Tibial nerve (tissue), 4 donors: ENCODE results near the gene IGSF6. TPM values are rescaled to one million over a fixed set of nuclear protein-coding genes. Genes with fewer than 3 reads are reported as not detected.
A peak's percentile ranks its signal among the peaks of the same experiment; 100 is the strongest.
"Not testable (repeated sequence)": the region's sequence is repeated elsewhere in the genome, so short reads cannot be mapped to it uniquely, and the experiment has no call there.

Experiments
- DNase-seq, 2 donors: peaks; one replicate each; pipeline ENCODE4 v3.0.0-alpha.2; 2019; ENCODE audit warnings: low spot score in 2 of 2
- H3K27ac ChIP-seq, 4 donors: fragments of 200-600 bp; sonication (generic) in 3 of 4; one replicate each; pipeline ENCODE4 v1.5.1; 2017 to 2019; ENCODE audit warnings: mild to moderate bottlenecking in 1 of 4
- H3K27me3 ChIP-seq, 2 donors: fragments of 200-600 bp; sonication (generic) in 1 of 2; one replicate each; pipeline versions ENCODE4 v1.5.1 to v1.6.0; 2017 to 2019
- H3K36me3 ChIP-seq, 3 donors: fragments of 200-600 bp; sonication (generic); one replicate each; pipeline ENCODE4 v1.5.1; 2018 to 2019
- H3K4me1 ChIP-seq, 4 donors: fragments of 200-600 bp; sonication (generic) in 3 of 4; one replicate each; pipeline ENCODE4 v1.5.1; 2017 to 2019
- H3K4me3 ChIP-seq, 4 donors: fragments of 200-600 bp; sonication (generic) in 3 of 4; one replicate each; pipeline ENCODE4 v1.5.1; 2017 to 2019; ENCODE audit warnings: mild to moderate bottlenecking in 1 of 4, moderate library complexity in 1 of 4
- H3K9me3 ChIP-seq, 4 donors: fragments of 200-600 bp; sonication (generic) in 3 of 4; one replicate each; pipeline ENCODE4 v1.5.1; 2017 to 2019
- CTCF ChIP-seq, 5 experiments: fragments of 200-600 bp in 3 of 5; fragments of 450-650 bp in 2 of 5; sonication (generic) in 3 of 5; IDR thresholded peaks; one replicate each; pipeline ENCODE4 v1.5.1; 2016 to 2019; ENCODE audit warnings: antibody characterized with exemption in 5 of 5, mild to moderate bottlenecking in 3 of 5, moderate library complexity in 2 of 5
- EP300 ChIP-seq, 2 donors: sonication (generic); formaldehyde crosslinking; IDR thresholded peaks; one replicate each; pipeline ENCODE4 v1.6.1; 2017; ENCODE audit warnings: antibody characterized with exemption in 2 of 2, mild to moderate bottlenecking in 1 of 2
- POLR2A ChIP-seq, 2 donors: fragments of 450-650 bp; IDR thresholded peaks; one replicate each; pipeline ENCODE4 v1.6.1; 2017; ENCODE audit warnings: antibody characterized with exemption in 2 of 2, mild to moderate bottlenecking in 2 of 2, moderate library complexity in 2 of 2
- WGBS, 2 donors: methylation state at CpG; one replicate each; pipeline ENCODE4 v1.1.5; 2018; 5-methylcytosine and 5-hydroxymethylcytosine counted together
- total RNA-seq, 4 donors: library from RNA; depleted of rRNA; stranded (reverse); fragments of >200 nt; gene quantifications; one replicate each; pipeline ENCODE4 v1.1.0, GENCODE V29; 2016

The IGSF6 gene
- total RNA-seq, 4 donors from 2014 or later, result 0.60 to 3.3 (median 1.8) TPM

GRCh38 chr16:21610766-21611165 is 41.6 kb downstream of the IGSF6 start:
- H3K4me3 ChIP-seq, result no peak overlapping the region
- no peak overlapping the region for H3K27ac ChIP-seq
- peaks cover 0 to 69% (median 16%) of the 10 kb centered on the region in 4 donors for H3K4me1 ChIP-seq
- no peak for DNase-seq
- no peaks in the 10 kb centered on the region for H3K36me3 ChIP-seq
- WGBS, 2 donors, result 59 to 66% methylated on average over 2 of the region's 2 CpGs
- no peaks in the 10 kb centered on the region for H3K9me3 ChIP-seq
- no peak for TF ChIP-seq CTCF (IDR thresholded peaks at IDR 0.05)
- H3K27me3 ChIP-seq, result no peaks in the 10 kb centered on the region

- no peak overlapping the region for H3K27ac ChIP-seq
- WGBS, 2 donors, result 81 to 84% methylated on average over 3 of the region's 3 CpGs
- no peaks in the 10 kb centered on the region for H3K36me3 ChIP-seq
- H3K9me3 ChIP-seq, result no peaks in the 10 kb centered on the region
- H3K4me1 ChIP-seq, result peaks cover 0 to 71% (median 16%) of the 10 kb centered on the region in 4 donors
- no peak for DNase-seq
- no peak for TF ChIP-seq CTCF (IDR thresholded peaks at IDR 0.05)
- TF ChIP-seq EP300 (IDR thresholded peaks at IDR 0.05), result no peak
- TF ChIP-seq POLR2A (IDR thresholded peaks at IDR 0.05), result no peak
- H3K4me3 ChIP-seq, result no peak overlapping the region
- H3K27me3 ChIP-seq, result no peaks in the 10 kb centered on the region
These were observed 42.3 kb downstream of the IGSF6 start for GRCh38 chr16:21610006-21610544.

GRCh38 chr16:21608639-21609328 is 43.6 kb downstream of the IGSF6 start:
- peaks cover 0 to 83% (median 21%) of the 10 kb centered on the region in 4 donors for H3K4me1 ChIP-seq
- no peaks in the 10 kb centered on the region for H3K9me3 ChIP-seq
- H3K36me3 ChIP-seq, result no peaks in the 10 kb centered on the region
- H3K4me3 ChIP-seq, result no peak overlapping the region
- WGBS, 2 donors, result 61 to 76% methylated on average over 3 of the region's 3 CpGs
- H3K27me3 ChIP-seq, result no peaks in the 10 kb centered on the region
- TF ChIP-seq POLR2A (IDR thresholded peaks at IDR 0.05), result no peak
- TF ChIP-seq EP300 (IDR thresholded peaks at IDR 0.05), result peak in 1 of 2 donors; percentile 9
- DNase-seq, result no peak
- no peak overlapping the region for H3K27ac ChIP-seq

- H3K27me3 ChIP-seq, H3K4me3 ChIP-seq, DNase-seq, H3K36me3 ChIP-seq, H3K27ac ChIP-seq, H3K9me3 ChIP-seq: not testable (repeated sequence)
- 94 to 96% methylated on average over 8 of the region's 8 CpGs for WGBS, 2 donors
- peaks cover 4 to 89% (median 18%) of the 10 kb centered on the region in 4 donors for H3K4me1 ChIP-seq
These were observed 46.6 kb downstream of the IGSF6 start for GRCh38 chr16:21605848-21606247.

- H3K9me3 ChIP-seq, result no peaks in the 10 kb centered on the region
- WGBS, 2 donors, result 8 to 27% methylated on average over 3 of the region's 3 CpGs
- H3K27me3 ChIP-seq, result no peaks in the 10 kb centered on the region
- no peak for TF ChIP-seq EP300 (IDR thresholded peaks at IDR 0.05)
- no peak for TF ChIP-seq CTCF (IDR thresholded peaks at IDR 0.05)
- TF ChIP-seq POLR2A (IDR thresholded peaks at IDR 0.05), result no peak
- no peak overlapping the region for H3K27ac ChIP-seq
- H3K4me1 ChIP-seq, result peaks cover 4 to 77% (median 21%) of the 10 kb centered on the region in 4 donors
- DNase-seq, result no peak
- no peaks in the 10 kb centered on the region for H3K36me3 ChIP-seq
- H3K4me3 ChIP-seq, result no peak overlapping the region
These were observed 48.5 kb downstream of the IGSF6 start for GRCh38 chr16:21603928-21604327.

GRCh38 chr16:21602785-21603184 is 49.6 kb downstream of the IGSF6 start:
- Histone ChIP-seq H3K27ac (no peak overlapping the region), H3K4me1 (peaks cover 4 to 74% (median 18%) of the 10 kb centered on the region in 4 donors), H3K27me3 (no peaks in the 10 kb centered on the region), H3K9me3 (no peaks in the 10 kb centered on the region), H3K36me3 (no peaks in the 10 kb centered on the region), H3K4me3 (no peak overlapping the region)
- no peak for DNase-seq
- WGBS, 2 donors, result 85 to 88% methylated on average over 3 of the region's 3 CpGs
- TF ChIP-seq CTCF (IDR thresholded peaks at IDR 0.05), result no peak
- no peak for TF ChIP-seq POLR2A (IDR thresholded peaks at IDR 0.05)
- no peak for TF ChIP-seq EP300 (IDR thresholded peaks at IDR 0.05)
